CD4-positive, alpha-beta T cell treated with Interleukin-4 for 1 hour (primary cell): ENCODE results near the gene DDX42.

Source experiments
- DNase-seq, 2 donors: peaks; one replicate each; pipeline ENCODE4 v3.0.0-alpha.2; 2020 to 2022

The DDX42 gene

GRCh38 chr17:63774141-63774968, at the start of gene DDX42:
DDX42 (plus strand) TSS chr17:63774170; CDS start chr17:63787050, 12,880 bp downstream.
- no peak for DNase-seq

- DNase-seq: no peak
These were observed 38.3 kb upstream of the DDX42 start for GRCh38 chr17:63735691-63736090.

GRCh38 chr17:63740464-63741142, 33.4 kb upstream of the DDX42 start:
- no peak for DNase-seq

- no peak for DNase-seq
These were observed 32.9 kb upstream of the DDX42 start for GRCh38 chr17:63741143-63741407.

GRCh38 chr17:63741408-63742173, 32.4 kb upstream of the DDX42 start, which contains the start of gene STRADA:
STRADA (minus strand) TSS chr17:63741799; CDS start chr17:63728369, 13,430 bp downstream.
- peak; percentile 99 for DNase-seq

- DNase-seq: peak; percentile 30 to 38
These were observed 22.2 kb upstream of the DDX42 start for GRCh38 chr17:63751806-63752205.

GRCh38 chr17:63752707-63753106, 21.3 kb upstream of the DDX42 start:
- DNase-seq: no peak

- DNase-seq: no peak
These were observed 20.8 kb upstream of the DDX42 start for GRCh38 chr17:63753215-63753614.

GRCh38 chr17:63754046-63754445, 19.9 kb upstream of the DDX42 start:
- DNase-seq: no peak

- DNase-seq: no peak
These were observed 15.5 kb upstream of the DDX42 start for GRCh38 chr17:63758428-63758827.

GRCh38 chr17:63760771-63761539, 13.0 kb upstream of the DDX42 start:
- no peak for DNase-seq

- no peak for DNase-seq
These were observed 11.6 kb upstream of the DDX42 start for GRCh38 chr17:63762161-63763078.

GRCh38 chr17:63764716-63765115, 9.3 kb upstream of the DDX42 start:
- no peak for DNase-seq

GRCh38 chr17:63766754-63767153, 7.2 kb upstream of the DDX42 start:
- no peak for DNase-seq

GRCh38 chr17:63768433-63768832, 5.5 kb upstream of the DDX42 start:
- no peak for DNase-seq

- no peak for DNase-seq
These were observed 1.1 kb upstream of the DDX42 start for GRCh38 chr17:63772801-63773271.

GRCh38 chr17:63773272-63774140, 464 bp upstream of the DDX42 start, which contains the start of gene CCDC47:
CCDC47 (minus strand) TSS chr17:63773597; CDS start chr17:63766175, 7,422 bp downstream.
- peak; percentile 99 for DNase-seq

GRCh38 chr17:63774969-63775265, 947 bp downstream of the DDX42 start:
- no peak for DNase-seq

GRCh38 chr17:63775420-63775819, 1.4 kb downstream of the DDX42 start:
- no peak for DNase-seq

GRCh38 chr17:63780507-63780906, 6.5 kb downstream of the DDX42 start:
- DNase-seq: no peak

- DNase-seq: no peak
These were observed 7.0 kb downstream of the DDX42 start for GRCh38 chr17:63780928-63781327.
